Measurements from ENCODE around the gene CD14.

GRCh38 chr5:140678993-140679392, 46.0 kb upstream of the CD14 start:
- TF ChIP-seq POLR2AphosphoS5 (IDR thresholded peaks at IDR 0.05; ENCODE audit: borderline replicate concordance, low read depth, low read length) (no peak), EZH2 (IDR thresholded peaks at IDR 0.05) (no peak), FOXP2 (optimal IDR thresholded peaks at IDR 0.05; ENCODE audit: control extremely low read depth, extremely low read length, insufficient read depth) (no peak)

Data from SK-N-MC (cell line).